HFF-Myc (cell line): ENCODE results near the gene RAD51B.
"Not testable (repeated sequence)": the region's sequence is repeated elsewhere in the genome, so short reads cannot be mapped to it uniquely, and the experiment has no call there.

Source experiments
- DNase-seq: peaks from one replicate; pipeline ENCODE4 v3.0.0-alpha.2; 2011; ENCODE audit warnings: low read depth; ENCODE audit errors: extremely low read depth
- H3K4me3 ChIP-seq: replicated peaks from 2 replicates; pipeline ENCODE4 v1.5.1; 2011; ENCODE audit warnings: low read depth, mild to moderate bottlenecking, control low read depth, low read length
- CTCF ChIP-seq: IDR thresholded peaks from 2 replicates; pipeline ENCODE4 v1.5.1; 2012; ENCODE audit warnings: mild to moderate bottlenecking, low read depth, low read length, control low read depth; ENCODE audit errors: missing control alignments

RAD51B gene

GRCh38 chr14:68182492-68182891 lies 362.9 kb downstream of the RAD51B start:
- TF ChIP-seq CTCF, result no peak
- DNase-seq, result no peak
- no peak overlapping the region for H3K4me3 ChIP-seq

GRCh38 chr14:68186500-68187276 lies 367.1 kb downstream of the RAD51B start:
- not testable (repeated sequence) for H3K4me3 ChIP-seq, DNase-seq

- no peak overlapping the region for H3K4me3 ChIP-seq
- no peak for DNase-seq
- TF ChIP-seq CTCF, result no peak
Observed at GRCh38 chr14:68188174-68188573, 368.6 kb downstream of the RAD51B start.

- no peak for TF ChIP-seq CTCF
- no peak overlapping the region for H3K4me3 ChIP-seq
- DNase-seq, result no peak
Observed at GRCh38 chr14:68190032-68190431, 370.5 kb downstream of the RAD51B start.

- DNase-seq, result no peak
- no peak for TF ChIP-seq CTCF
- no peak overlapping the region for H3K4me3 ChIP-seq
Observed at GRCh38 chr14:68191567-68192321, 372.2 kb downstream of the RAD51B start.

- DNase-seq, result no peak
- no peak overlapping the region for H3K4me3 ChIP-seq
- no peak for TF ChIP-seq CTCF
Observed at GRCh38 chr14:68192935-68193334, 373.4 kb downstream of the RAD51B start.

- DNase-seq, result no peak
- no peak for TF ChIP-seq CTCF
- H3K4me3 ChIP-seq, result no peak overlapping the region
Observed at GRCh38 chr14:68193970-68194681, 374.5 kb downstream of the RAD51B start.
